HG02610 (cell line): ENCODE data around the gene MOCS3.

Experiments used
- ATAC-seq: cut with Tn5 transposase; IDR thresholded peaks from one replicate; pipeline ENCODE4 v1.9.1; 2021; ENCODE audit warnings: mild to moderate bottlenecking, moderate library complexity; ENCODE audit not compliant: unreplicated experiment

Gene MOCS3

DNA sequence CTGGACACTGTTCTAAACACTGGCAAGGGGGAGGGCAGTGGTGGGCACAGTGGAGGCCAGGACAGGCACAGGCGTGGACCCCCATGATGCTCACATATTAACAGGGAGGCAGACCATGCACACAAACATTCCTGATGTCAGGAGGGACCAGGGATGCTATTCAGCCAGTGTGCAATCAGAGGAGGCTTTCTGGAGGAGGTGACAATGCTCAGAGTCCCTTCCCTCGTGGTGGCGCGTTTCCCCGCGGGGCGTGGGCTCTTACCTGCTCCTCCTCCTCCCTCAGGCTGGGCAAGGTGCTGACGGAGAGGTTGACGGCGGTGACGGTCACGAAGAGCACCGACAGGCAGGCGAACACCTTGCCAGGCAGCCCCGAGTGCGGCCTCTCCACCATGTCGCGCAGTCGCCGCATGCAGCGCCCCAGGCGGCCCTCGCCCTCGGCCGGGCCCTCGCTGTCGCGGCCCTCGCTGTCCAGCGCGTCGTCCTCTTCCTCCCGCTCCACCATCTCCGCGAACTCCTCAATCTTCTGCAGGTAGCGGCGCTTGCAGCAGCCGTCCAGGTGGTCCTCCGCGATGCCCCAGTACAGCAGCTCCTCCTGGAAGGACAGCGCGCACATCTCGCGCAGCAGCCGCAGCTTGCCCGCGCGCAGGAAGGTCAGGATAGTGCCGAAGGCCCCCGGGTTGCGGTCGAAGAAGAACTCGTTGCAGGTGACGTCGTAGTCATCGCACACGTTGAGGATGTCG is 50.9 kb downstream of the MOCS3 start:
- ATAC-seq, result no peak

- ATAC-seq, result no peak
Measured at GRCh38 chr20:51010043-51010365, 51.4 kb downstream of the MOCS3 start.

- ATAC-seq, result no peak
Measured at GRCh38 chr20:51010932-51011331, 52.3 kb downstream of the MOCS3 start.

- ATAC-seq, result no peak
Measured at GRCh38 chr20:51011479-51011878, 52.9 kb downstream of the MOCS3 start.

DNA sequence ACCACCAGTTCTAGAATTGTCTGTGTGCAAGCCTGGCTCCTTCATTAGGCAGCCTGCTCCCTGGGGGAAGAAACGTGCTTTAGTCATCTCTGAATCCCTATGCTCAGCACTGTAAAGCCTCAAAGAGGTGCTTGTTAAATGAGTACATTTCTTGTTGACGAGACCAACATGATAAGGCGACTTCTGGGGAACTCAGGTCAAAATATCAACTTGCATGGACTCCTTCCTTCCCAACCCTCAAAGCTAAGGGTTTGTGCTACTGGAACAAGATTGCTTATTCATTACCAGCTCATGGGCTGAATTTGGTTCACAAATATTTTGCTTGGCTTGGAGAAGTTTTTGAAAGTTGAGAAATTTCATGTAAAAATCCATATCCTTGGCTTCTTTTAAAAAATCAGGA is 53.7 kb downstream of the MOCS3 start:
- no peak for ATAC-seq
